ENCODE results near the gene CTCFL.

The CTCFL gene

DNA sequence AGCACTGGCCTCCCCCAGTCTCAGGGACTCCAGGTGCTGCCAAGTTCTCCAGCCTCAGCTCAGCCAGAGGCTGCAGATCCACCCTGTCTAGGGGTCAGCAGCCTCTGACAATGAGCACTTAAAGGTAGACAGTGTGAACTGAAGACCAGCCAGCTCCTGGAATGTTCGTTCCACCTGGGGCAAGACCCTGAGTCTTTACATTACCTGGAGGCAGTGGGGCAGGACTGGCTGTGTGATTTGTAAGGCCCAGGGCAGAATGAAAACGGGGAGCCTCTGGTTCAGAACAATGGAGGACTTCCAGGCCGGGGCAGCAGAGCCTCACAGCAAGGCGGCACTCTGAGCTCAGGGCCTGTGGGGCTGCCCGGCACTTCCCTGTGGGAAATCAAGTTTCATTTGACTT, 65.0 kb downstream of the CTCFL start:
- DNase-seq: no peak

DNA sequence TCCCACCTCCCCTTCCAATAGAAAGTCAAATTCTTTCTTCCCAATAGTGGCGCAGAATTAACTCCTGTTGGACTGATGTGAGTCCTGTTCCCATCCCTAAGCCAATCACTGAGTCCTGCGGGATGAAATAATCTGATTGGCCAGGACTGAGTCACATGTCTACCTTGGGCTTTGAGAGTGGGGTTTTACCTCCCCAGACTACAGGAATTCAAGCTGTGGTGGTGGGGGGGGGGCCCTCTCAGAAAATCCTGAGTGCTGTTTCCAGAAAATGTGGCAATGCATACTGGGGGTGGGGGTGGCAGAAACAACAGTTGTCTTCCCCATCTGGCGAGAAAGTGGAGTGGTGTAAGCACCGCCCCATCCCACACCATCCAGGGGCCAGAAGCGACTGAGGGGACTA, 65.7 kb downstream of the CTCFL start:
- no peak for DNase-seq

DNA sequence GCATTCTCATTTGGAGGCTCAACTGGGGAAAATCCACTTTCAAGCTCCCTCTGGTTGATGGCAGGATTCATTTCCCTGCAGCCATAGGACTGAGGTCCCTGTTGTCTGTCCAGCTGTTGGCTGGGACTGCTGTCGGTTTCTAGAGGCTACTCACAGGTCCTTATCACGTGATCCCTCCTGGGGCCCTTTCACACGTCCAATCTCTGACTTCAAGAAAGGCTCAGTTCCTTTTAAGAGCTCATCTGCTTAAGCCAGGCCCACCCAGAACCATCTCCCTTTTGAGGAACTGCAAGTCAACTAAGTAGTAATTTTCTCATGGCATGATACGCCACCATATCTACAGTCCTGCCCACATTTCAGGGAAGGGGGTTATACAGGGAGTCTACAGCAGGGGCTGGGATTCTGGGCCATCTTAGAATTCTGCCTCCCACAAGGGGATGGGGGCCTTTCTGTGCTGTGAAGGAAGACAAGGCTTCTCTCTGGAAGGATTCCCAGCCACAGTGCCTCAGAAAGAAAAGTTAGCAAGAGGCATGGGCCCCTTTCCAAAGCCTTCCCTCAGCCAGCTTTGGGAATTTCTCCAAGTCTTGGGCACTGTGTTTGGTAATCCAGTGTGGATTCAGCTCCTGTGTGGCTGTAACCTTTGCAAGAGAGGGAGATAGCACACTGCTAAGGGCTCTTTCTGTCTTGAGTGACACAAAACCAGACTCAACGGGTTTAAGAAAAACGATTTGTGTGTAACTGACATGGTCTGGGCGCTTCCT, 66.4 kb downstream of the CTCFL start:
- DNase-seq: no peak

GRCh38 chr20:57457243-57458095, 67.5 kb downstream of the CTCFL start:
- no peak for DNase-seq

DNA sequence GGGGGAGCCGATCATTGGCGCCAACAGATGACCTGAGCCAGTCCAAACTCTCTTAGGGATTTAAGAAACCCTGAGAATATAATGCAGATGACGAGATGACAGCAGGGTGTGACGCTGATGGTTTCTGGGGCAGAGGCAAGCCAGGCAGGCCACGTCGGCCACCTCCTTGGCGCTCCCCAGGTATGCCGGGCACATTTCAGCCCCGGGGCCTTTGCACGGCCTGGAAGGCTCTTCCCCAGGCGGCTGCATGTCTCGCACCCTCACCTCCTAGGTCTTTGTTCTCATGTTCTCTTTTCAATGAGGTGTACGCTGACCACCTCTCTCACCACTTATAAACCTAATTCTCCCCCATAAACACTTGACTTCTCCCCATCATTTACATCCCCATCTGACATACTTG, 68.8 kb downstream of the CTCFL start:
- no peak for DNase-seq

GRCh38 chr20:57455386-57455785, 69.6 kb downstream of the CTCFL start:
- no peak for DNase-seq

DNA sequence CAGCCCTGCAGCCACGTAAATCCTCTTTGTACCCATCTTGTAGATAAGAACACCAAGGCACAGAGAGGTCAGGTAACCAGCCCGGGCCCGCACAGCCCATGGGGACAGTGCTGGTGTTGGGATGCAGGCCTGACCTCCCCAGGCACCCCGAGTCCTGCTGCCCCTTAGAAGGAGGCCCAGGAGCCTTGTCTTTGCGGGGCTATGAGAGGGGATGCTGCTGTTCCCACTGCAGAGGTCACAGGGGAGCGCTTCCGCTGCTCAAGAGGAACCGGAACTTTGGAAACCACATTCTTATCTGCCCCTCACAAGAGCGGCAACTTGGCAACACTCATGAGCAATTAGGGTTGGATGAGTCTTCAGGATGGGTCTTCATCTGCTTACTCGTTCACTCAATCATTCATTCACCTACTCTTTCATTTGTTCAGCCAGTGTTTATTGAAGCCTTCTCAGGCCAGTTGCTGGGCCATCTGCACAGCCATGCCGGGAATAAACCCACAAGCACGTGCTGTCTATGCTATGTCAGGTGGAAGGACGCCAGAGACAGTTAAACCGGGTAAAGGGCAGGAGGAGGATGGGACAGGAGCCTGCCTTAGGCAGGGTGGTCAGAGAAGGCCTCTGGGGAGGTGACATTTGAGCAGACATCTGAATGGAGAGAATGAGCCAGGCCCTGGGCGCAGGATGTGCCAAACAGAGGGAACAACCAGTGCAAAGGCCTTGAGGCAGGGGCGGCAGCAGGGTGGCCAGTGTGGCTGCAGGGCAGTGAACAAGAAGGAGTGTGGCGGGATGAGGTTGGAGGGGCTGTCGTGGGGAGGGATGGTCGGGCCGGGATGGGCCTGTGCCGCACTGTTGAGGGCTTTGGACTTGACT, 72.9 kb downstream of the CTCFL start:
- DNase-seq: peak; percentile 25

DNA sequence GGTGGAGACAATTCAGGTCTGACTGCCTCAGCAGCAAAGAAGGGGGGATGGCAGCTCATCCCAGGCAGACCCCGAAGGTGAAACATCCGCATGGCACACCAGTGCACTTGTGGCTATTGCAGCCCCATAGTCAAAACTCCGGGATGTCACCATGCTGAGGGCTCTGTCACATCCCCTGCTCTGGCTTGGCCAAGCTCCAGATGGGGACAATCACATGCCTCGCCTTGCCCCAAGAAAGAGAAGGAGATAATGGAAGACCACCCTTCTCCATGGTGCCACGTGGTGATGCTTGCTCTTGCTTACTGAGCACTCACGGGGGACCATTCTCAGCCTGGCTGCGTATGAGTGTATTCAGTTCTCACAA, 73.5 kb downstream of the CTCFL start:
- DNase-seq: no peak

- DNase-seq: no peak
These were observed 74.0 kb downstream of the CTCFL start for GRCh38 chr20:57450931-57451330.

DNA sequence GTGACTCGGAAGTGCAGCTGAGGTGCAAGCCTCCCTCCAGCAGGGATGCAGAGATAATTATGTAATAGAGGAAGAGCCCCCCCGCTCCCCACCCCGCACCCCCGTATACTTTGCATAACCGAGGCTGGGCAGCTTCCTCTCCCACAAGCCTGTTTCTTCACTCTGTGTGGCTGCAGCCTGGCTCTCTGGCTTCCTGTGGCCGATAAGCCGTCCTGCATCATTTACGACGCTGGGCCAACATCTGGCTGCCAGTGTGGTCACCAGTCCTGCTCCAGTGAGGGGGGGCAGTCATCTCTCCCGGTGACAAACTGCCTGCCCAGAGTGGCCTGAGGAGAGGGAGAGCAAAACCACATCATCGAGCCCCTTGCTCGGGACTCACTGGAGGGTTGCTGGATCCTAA, 74.5 kb downstream of the CTCFL start:
- DNase-seq: no peak

GRCh38 chr20:57449398-57450354, 75.3 kb downstream of the CTCFL start:
- DNase-seq: no peak

- DNase-seq: no peak
These were observed 76.1 kb downstream of the CTCFL start for GRCh38 chr20:57448764-57449354.

All from stimulated activated CD4-positive, alpha-beta T cell treated with anti-CD3 and anti-CD28 coated beads, Interleukin-15, amount 100 ng/mL, for 24 hours (primary cell).